SW480 (cell line): Measurements from ENCODE around the gene PET100.

Experiments used
- DNase-seq: peaks from one replicate; pipeline ENCODE4 v3.0.0-alpha.2; 2016; ENCODE audit warnings: low spot score

The PET100 gene

GRCh38 chr19:7679771-7680605, 50.4 kb downstream of the PET100 start:
- DNase-seq, result no peak

GRCh38 chr19:7680606-7681339, 51.2 kb downstream of the PET100 start, which contains the start of gene TRAPPC5:
TRAPPC5 (plus strand) TSS chr19:7680833; CDS start chr19:7682254, 1,421 bp downstream.
- peak; percentile 57 for DNase-seq
